HuH-7 (cell line): Measurements from ENCODE around the gene C6orf120.

Experiments used
- DNase-seq: peaks from one replicate; pipeline ENCODE4 v3.0.0; 2011; ENCODE audit warnings: low spot score

Gene C6orf120

DNA sequence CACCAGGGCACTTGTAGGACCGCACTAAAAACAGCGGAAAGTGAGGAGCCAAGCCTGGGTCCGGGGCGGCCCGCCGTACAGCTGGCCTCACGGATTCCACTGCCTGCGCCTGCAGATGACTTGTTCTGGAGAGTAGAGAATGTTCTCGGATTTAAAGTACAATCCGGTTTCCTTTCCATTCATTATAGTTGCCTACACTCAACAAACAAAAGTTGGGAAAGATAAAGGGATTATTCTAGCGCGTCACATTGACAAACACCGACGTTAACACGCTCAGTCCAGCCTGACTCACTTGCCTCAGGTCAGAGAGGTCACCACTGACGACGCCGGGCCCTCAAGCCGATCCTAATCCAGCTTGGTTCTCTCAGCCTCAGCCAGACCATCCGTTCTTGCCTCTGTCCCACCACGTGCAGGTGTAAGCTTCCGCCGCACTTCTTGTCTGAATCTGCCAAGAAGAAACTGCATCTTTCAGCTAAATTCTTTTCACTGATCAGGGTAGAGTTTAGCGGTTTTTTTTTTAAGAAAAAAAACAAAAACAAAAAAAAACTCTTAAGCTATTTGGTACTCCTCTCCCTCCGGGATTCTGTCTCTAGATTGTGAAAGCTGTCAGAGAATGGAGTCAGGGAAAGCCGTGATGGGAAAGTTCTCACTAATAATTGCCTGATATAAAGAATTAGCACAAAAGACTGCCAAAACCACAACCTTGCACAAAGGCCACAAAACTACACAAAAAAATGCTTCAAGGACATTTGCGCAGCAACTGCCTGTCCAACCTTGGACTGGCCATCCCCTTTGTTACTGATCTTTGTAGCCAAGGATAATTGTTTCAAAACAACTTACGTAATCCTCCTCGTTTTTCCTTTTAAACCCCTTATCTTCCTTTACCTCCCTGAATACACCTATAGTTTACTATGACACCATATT, 23.5 kb downstream of the C6orf120 start:
- DNase-seq, result peak; percentile 76

DNA sequence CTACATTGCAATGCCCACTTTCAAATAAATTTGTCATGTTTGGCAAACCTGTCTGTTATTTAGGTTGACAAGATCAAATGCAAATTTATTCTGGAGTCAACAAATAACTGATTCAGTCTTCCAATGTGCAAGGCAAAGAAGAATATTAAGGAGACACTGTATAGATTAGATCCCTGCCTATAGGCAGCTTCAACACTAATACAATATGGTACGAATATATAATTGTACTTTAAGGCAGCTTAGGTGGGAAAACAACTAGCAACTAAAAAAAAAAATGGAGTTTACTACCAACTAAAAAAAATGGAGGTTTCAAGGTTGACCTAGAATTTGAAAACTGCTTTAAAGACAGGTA, 24.1 kb downstream of the C6orf120 start:
- DNase-seq, result no peak

DNA sequence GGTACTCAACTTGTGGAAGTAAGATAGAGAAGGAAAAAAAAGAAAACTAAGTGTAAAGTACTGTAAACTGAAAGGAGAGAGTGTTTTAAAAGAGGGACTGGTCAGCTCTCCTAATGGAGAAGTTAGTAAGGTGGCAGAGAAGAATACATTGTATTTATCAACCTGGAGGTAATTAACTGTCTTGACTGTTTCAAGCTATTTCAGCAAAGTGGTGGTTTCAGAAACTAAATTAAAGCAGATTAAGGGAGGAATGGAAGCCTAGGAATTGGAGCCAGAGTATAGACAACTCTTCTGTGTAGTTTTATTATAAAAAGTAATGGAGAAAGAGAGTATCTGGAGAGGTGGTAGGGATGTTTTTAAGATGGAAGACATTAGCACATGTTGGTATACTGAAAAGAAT, 25.0 kb downstream of the C6orf120 start:
- DNase-seq, result no peak

DNA sequence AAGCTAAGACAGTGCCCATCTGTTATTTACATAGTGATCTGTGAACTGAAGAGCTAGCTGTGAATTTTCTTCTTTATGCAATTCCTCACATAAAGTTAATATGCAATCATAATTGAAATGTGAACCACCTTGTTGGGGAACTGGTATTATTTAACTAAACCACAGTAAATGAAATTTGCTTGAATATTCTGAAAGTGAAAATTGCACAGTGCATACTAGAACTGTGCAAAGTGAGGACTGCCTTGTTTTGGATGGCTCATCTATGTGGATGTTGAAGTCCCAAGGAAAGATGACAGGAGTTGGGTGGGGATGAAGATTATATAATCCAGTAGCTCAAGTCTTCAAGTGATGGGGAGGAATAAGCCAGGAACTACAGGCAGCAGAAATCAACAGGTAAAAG, 28.0 kb downstream of the C6orf120 start:
- DNase-seq, result no peak

DNA sequence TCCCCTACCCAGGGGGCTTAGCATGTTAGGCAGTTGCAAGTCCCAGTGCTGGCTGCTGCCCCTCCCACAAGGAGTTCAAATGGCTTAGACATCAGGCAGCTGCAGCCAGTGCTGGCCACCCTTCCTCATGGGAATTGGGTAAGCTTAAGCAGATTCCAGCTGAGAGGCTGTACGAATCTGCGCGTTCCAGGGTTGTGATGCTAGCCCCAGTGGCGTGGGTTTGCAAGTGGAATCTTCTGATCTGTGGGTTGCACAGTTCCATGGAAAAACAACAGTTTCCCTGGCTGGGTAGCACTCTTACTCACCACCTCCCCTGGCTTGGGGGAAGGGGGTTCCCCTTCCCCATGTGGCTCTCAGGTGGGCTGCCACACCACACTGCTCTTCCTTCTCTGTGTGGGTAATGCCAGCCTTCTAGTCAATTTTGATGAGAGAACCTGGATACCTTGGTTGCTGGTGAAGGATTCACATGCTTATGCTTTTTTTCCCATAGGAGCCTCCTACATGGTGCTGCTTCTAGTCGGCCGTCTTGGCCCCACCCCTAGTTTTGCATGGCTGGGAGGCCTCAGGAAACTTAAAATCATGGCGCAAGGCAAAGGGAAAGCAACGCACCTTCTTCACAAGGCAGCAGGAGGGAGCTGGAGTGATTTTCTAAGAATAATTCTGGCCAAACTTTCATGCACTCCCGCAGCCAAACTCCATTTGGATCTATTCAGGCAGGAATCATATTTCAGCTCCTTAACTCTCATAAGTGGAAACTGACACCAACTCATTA, 36.5 kb downstream of the C6orf120 start:
- DNase-seq, result no peak

DNA sequence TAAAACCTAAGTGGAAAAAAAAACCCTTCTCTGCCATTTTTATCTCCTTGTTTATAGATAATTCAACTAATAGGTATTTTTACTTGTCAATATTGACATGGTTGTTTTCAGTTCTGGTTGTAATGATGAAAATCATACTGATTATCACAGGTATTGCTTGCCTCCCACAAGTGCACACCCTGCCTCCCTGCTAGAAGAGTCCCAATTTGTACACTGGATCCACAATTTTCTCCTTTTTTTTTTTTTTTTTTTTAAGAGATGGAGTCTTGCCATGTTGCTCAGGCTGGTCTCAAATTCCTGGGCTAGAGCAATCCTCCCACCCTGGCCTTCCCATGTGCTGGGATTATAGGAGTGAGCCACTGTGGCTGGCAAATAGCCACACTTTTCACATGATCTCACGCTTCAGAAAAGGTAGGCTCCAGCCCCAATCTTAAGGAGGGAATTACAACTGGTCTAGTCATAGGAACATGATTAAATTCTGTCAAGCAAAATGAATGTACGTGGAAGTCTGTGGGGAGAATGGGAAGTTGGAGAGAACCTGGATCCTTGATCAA, 37.1 kb downstream of the C6orf120 start:
- DNase-seq, result no peak

DNA sequence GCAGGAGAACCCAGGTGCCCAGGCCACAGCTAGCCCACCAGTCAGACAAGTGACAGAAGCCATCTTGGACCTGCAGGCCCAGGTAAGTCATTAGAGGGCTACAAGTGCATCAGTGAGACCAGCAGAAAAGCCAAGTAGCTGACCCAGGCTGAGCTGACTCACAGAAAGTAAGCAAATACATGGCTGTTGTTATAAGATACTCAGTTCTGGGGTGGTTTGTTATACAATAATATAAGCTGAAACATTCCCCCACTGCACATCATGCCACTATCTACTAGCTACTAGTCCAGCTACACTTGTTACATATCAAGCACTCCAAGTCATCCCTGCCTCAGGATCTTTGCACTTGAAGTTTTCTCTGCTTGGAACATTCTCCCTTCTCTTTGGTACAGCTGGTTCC, 39.4 kb downstream of the C6orf120 start:
- no peak for DNase-seq

DNA sequence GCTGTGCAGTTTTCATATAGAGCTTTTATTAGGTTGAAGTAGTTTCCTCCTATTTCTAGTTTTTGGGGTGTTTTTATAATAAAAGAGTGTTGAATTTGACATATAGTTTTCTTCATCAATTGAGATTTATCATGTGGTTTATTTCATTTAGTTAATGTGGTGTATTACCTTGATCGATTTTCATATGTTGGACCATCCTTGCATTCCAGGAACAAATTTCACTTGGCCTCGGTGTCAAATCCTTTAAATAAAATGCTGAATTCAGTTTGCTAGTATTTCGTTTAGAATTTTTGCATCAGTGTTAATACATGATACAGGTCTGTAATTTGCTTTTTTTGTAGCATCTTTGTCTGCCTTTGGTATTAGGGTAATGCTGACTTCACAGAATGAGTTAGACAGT, 43.5 kb downstream of the C6orf120 start:
- DNase-seq, result no peak

DNA sequence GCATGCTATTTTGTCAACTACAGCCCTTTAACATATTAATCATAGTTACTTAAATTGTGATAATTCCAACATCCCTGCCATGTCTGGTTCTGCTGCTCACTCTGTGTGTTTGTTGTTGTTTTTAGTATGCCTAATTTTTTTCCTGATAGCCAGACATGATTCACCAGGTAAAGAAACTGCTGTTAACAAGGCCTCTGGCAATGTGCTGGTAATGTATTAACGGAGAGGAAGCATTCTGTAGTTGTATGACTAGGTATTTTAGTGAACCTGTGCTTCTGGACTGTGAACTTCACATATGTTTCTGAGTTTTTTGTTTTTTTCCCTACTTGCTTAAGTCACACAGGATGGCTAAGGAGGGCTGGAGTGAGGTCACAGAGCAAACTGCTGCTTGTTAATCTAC, 44.6 kb downstream of the C6orf120 start:
- DNase-seq, result no peak

DNA sequence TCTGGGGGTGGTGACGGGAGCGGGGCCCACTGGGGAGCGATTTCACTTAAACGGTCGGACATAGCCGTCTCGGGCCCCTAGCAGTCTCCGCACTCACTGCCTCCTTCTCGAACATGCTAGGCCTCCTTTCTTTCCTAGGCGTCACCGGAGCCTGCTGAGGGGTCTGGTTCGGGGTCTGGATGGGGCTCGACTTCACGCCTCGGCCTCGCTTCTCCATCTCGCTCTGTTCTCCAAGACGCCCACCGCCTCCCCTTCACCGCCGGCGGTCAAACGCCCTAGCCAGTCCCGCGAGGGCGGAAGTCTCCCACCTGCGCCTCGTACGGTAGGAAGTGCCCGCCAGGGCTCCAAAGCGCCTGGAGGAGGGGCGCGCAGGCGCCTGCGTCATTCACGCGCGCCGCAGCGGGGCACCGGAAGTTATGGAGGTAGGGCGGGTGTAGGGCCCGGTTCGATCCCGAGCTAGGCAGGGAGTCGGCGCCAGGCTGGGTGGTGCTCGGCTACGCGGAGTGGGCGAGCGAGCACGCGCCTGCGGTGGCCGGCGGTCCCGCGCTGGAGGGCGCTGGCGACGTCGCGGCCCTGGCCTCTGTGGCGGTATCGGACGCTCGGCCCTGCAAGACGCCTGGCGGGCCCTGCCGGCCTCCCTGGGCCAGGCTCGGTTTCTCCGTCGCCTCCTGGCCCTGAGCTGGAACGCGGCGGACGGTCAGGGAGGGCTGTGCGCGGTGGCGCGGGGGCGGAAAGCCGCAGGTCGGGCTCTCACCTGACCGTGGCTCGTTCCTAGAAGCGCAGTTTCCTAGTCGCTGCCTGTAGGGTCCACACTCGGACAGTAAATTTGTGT, 49.5 kb downstream of the C6orf120 start, which contains the start of the genes DYNLT2 and ERMARD:
Gene DYNLT2, minus strand, starts transcription at position 331 of the 832 bp plus-strand sequence. Its CDS starts 114 bp downstream, at position 217.
Gene ERMARD, plus strand, starts transcription at position 381 of the 832 bp plus-strand sequence. Its CDS starts 36 bp downstream, at position 417.
- DNase-seq, result peak; percentile 94

DNA sequence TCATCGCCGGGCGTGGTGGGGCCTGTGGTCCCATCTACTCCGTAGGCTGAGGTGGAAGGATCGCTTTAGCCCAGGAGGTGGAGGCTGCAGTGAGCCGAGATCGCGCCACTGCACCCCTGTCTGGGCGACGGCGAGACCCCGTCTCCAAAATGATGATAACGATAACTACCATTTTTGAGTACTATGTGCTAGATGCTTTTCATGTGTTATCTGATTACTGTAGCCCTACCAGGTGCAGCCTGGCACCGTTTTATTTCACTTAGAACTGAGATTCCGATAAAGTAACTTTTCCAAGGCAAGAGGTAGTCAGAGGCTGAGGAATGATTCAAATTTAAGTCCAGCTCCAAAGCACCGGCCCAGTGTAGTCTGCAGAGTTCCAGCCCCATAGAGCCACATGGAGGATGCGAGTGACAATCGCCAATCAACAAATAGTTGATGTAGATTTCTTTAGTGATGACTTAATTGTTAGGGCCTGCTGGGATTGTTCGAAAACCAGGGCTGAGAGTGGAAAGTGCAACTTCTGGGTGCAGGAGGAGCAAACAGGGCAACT, 50.2 kb downstream of the C6orf120 start:
- DNase-seq, result no peak
